Peyer's patch (tissue), 4 donors: ENCODE data around the gene DNAH8. TPM values are rescaled to one million over a fixed set of nuclear protein-coding genes. Genes with fewer than 3 reads are reported as not detected.

Experiments used
- DNase-seq, 3 donors: peaks; one replicate each; pipeline ENCODE4 v3.0.0-alpha.2; 2017 to 2019
- H3K27ac ChIP-seq, 4 donors: fragments of 200-600 bp; sonication (generic); one replicate each; pipeline ENCODE4 v1.5.1; 2016 to 2019
- H3K27me3 ChIP-seq, 2 donors: fragments of 200-600 bp; sonication (generic); one replicate each; pipeline ENCODE4 v1.5.1; 2019
- H3K36me3 ChIP-seq, 3 donors: fragments of 200-600 bp; sonication (generic); one replicate each; pipeline ENCODE4 v1.5.1; 2016 to 2019
- H3K4me1 ChIP-seq, 4 donors: fragments of 200-600 bp; sonication (generic); one replicate each; pipeline ENCODE4 v1.5.1; 2016 to 2019
- H3K4me3 ChIP-seq, 4 donors: fragments of 200-600 bp; sonication (generic); 1 replicate in 3 of 4; 2 replicates in 1 of 4; pipeline ENCODE4 v1.5.1; 2016 to 2019; ENCODE audit warnings: mild to moderate bottlenecking in 1 of 4
- H3K9me3 ChIP-seq, 4 donors: fragments of 200-600 bp; sonication (generic); one replicate each; pipeline ENCODE4 v1.5.1; 2016 to 2019; ENCODE audit warnings: mild to moderate bottlenecking in 1 of 4
- CTCF ChIP-seq, 6 experiments: fragments of 450-650 bp in 4 of 6; fragments of 200-600 bp in 2 of 6; sonication (generic) in 1 of 6; IDR thresholded peaks; one replicate each; pipeline ENCODE4 v1.5.1; 2017 to 2019; ENCODE audit warnings: antibody characterized with exemption in 6 of 6, mild to moderate bottlenecking in 3 of 6, moderate library complexity in 1 of 6
- POLR2A ChIP-seq, 2 donors: fragments of 450-650 bp; IDR thresholded peaks; one replicate each; pipeline ENCODE4 v1.5.1; 2017; ENCODE audit warnings: antibody characterized with exemption in 2 of 2, mild to moderate bottlenecking in 2 of 2, moderate library complexity in 2 of 2
- total RNA-seq, 4 donors: library from RNA; depleted of rRNA; stranded (reverse); fragments of >200 nt; gene quantifications; one replicate each; pipeline ENCODE4 v1.1.0, GENCODE V29; 2016

The DNAH8 gene
- total RNA-seq, 4 donors from 2014 or later: 0.83 TPM; not detected in 3

GRCh38 chr6:39040080-39040673 lies 325.1 kb downstream of the DNAH8 start:
- Histone ChIP-seq H3K27ac (no peak overlapping the region), H3K9me3 (no peaks in the 10 kb centered on the region), H3K36me3 (no peaks in the 10 kb centered on the region), H3K4me3 (no peak overlapping the region), H3K4me1 (no peaks in the 10 kb centered on the region), H3K27me3 (no peaks in the 10 kb centered on the region)
- no peak for DNase-seq
- TF ChIP-seq CTCF (IDR thresholded peaks at IDR 0.05): no peak
- TF ChIP-seq POLR2A (IDR thresholded peaks at IDR 0.05): no peak

- no peak overlapping the region for H3K4me3 ChIP-seq
- H3K4me1 ChIP-seq: no peaks in the 10 kb centered on the region
- H3K9me3 ChIP-seq: no peaks in the 10 kb centered on the region
- no peaks in the 10 kb centered on the region for H3K27me3 ChIP-seq
- no peaks in the 10 kb centered on the region for H3K36me3 ChIP-seq
- TF ChIP-seq CTCF (IDR thresholded peaks at IDR 0.05): no peak
- TF ChIP-seq POLR2A (IDR thresholded peaks at IDR 0.05): no peak
- H3K27ac ChIP-seq: no peak overlapping the region
- DNase-seq: no peak
Measured at GRCh38 chr6:39041072-39041471, 326.0 kb downstream of the DNAH8 start.

- DNase-seq: no peak
- TF ChIP-seq POLR2A (IDR thresholded peaks at IDR 0.05) (no peak), CTCF (IDR thresholded peaks at IDR 0.05) (no peak)
- Histone ChIP-seq H3K4me1 (peaks cover 0 to 8% (median 2%) of the 10 kb centered on the region in 4 donors), H3K27me3 (peaks cover 0 to 3% of the 10 kb centered on the region in 2 donors), H3K4me3 (no peak overlapping the region), H3K36me3 (no peaks in the 10 kb centered on the region), H3K27ac (no peak overlapping the region), H3K9me3 (no peaks in the 10 kb centered on the region)
Measured at GRCh38 chr6:39043776-39044175, 328.7 kb downstream of the DNAH8 start.

- no peak overlapping the region for H3K27ac ChIP-seq
Measured at GRCh38 chr6:39044181-39044580, 329.1 kb downstream of the DNAH8 start.

GRCh38 chr6:39047434-39048327 lies 332.6 kb downstream of the DNAH8 start:
- no peak for DNase-seq
- Histone ChIP-seq H3K4me1 (peaks cover 0 to 14% (median 4%) of the 10 kb centered on the region in 4 donors), H3K9me3 (no peaks in the 10 kb centered on the region), H3K4me3 (no peak overlapping the region), H3K27me3 (peaks cover 0 to 10% of the 10 kb centered on the region in 2 donors), H3K27ac (no peak overlapping the region), H3K36me3 (no peaks in the 10 kb centered on the region)
- TF ChIP-seq POLR2A (IDR thresholded peaks at IDR 0.05) (no peak), CTCF (IDR thresholded peaks at IDR 0.05) (no peak)

More at GRCh38 chr6:39044181-39044580, 329.1 kb downstream of the DNAH8 start:
- H3K9me3 ChIP-seq: no peaks in the 10 kb centered on the region
- H3K27me3 ChIP-seq: peaks cover 0 to 7% of the 10 kb centered on the region in 2 donors
- TF ChIP-seq CTCF (IDR thresholded peaks at IDR 0.05) (no peak), POLR2A (IDR thresholded peaks at IDR 0.05) (no peak)
- no peak overlapping the region for H3K4me3 ChIP-seq
- peaks cover 0 to 12% (median 4%) of the 10 kb centered on the region in 4 donors for H3K4me1 ChIP-seq
- H3K36me3 ChIP-seq: no peaks in the 10 kb centered on the region
- no peak for DNase-seq
